Measurements from ENCODE around the gene LRIF1.
"Not testable (repeated sequence)": the region's sequence is repeated elsewhere in the genome, so short reads cannot be mapped to it uniquely, and the experiment has no call there.

The LRIF1 gene, protein sequence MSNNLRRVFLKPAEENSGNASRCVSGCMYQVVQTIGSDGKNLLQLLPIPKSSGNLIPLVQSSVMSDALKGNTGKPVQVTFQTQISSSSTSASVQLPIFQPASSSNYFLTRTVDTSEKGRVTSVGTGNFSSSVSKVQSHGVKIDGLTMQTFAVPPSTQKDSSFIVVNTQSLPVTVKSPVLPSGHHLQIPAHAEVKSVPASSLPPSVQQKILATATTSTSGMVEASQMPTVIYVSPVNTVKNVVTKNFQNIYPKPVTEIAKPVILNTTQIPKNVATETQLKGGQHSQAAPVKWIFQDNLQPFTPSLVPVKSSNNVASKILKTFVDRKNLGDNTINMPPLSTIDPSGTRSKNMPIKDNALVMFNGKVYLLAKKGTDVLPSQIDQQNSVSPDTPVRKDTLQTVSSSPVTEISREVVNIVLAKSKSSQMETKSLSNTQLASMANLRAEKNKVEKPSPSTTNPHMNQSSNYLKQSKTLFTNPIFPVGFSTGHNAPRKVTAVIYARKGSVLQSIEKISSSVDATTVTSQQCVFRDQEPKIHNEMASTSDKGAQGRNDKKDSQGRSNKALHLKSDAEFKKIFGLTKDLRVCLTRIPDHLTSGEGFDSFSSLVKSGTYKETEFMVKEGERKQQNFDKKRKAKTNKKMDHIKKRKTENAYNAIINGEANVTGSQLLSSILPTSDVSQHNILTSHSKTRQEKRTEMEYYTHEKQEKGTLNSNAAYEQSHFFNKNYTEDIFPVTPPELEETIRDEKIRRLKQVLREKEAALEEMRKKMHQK
- long read RNA-seq, transcript LRIF1-202 (3 exons, 1,796 nt) = major isoform, 66 of 145 reads
- long read RNA-seq, transcript LRIF1-201 (4 exons, 3,475 nt) = minor isoform, 28 of 145 reads
- long read RNA-seq, partial matches to known transcripts = 24 of 145 reads
- long read RNA-seq, other reads (novel, unspliced or antisense) = 27 of 145 reads

DNA sequence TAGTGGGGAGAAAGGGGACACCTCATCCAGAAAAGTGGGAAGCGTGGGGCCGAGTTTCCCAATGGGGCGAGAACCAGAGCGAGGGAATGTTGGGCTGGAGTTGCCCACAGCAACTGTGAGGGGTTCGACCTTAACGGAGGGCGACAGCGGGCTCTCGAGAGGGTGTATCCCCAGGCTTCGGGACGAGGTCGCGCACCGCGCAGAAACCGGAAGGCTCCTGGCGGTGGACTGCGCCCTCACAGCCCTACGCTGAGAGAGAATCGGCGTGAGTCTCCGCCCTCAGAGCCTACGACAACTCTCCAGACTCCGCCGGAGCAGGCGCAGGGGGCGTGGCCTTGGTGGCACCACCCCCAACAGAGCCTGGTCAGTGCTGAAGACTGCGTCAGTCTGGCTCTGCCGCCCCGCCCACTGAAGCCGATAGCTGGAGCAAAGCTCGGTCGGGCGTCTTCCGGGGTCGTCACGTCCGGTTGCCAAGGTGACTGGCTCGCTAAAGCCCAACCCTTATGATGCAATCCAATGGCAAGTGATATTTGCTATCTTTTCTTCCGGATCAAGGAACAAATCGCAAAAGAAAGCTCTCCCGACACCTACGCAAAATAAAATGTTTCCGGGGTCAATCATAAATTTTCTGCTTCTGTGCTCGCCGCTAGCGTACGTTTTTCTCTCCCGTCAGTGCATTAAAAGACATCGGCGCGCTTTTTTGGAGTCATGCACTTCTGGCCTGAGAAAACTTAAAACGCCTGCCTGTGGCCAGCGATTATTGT, at the start of gene LRIF1:
TSS of gene LRIF1 (minus strand) at position 232 of the 764 bp plus-strand sequence. CDS start 234 bp downstream, outside the sequence.
- Histone ChIP-seq H3K27ac (replicated peaks) (peak within 1 kb of the TSS; percentile 96), H3K27me3 (ENCODE audit: insufficient read depth, poor library complexity, severe bottlenecking) (no peaks in the 10 kb centered on the region), H3K4me3 (replicated peaks; ENCODE audit: insufficient read depth, low read length) (peak within 1 kb of the TSS; percentile 68)
- peak; percentile 100 for DNase-seq (ENCODE audit: low read depth in 1 of 2, low spot score in 1 of 2)
- TF ChIP-seq POLR2AphosphoS5 (IDR thresholded peaks at IDR 0.05; ENCODE audit: low read depth) (peak; percentile 98), GABPA (IDR thresholded peaks at IDR 0.05; ENCODE audit: low read depth) (peak; percentile 98)
- TF ChIP-seq, protein P1, sequence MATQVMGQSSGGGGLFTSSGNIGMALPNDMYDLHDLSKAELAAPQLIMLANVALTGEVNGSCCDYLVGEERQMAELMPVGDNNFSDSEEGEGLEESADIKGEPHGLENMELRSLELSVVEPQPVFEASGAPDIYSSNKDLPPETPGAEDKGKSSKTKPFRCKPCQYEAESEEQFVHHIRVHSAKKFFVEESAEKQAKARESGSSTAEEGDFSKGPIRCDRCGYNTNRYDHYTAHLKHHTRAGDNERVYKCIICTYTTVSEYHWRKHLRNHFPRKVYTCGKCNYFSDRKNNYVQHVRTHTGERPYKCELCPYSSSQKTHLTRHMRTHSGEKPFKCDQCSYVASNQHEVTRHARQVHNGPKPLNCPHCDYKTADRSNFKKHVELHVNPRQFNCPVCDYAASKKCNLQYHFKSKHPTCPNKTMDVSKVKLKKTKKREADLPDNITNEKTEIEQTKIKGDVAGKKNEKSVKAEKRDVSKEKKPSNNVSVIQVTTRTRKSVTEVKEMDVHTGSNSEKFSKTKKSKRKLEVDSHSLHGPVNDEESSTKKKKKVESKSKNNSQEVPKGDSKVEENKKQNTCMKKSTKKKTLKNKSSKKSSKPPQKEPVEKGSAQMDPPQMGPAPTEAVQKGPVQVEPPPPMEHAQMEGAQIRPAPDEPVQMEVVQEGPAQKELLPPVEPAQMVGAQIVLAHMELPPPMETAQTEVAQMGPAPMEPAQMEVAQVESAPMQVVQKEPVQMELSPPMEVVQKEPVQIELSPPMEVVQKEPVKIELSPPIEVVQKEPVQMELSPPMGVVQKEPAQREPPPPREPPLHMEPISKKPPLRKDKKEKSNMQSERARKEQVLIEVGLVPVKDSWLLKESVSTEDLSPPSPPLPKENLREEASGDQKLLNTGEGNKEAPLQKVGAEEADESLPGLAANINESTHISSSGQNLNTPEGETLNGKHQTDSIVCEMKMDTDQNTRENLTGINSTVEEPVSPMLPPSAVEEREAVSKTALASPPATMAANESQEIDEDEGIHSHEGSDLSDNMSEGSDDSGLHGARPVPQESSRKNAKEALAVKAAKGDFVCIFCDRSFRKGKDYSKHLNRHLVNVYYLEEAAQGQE (IDR thresholded peaks at IDR 0.05; ENCODE audit: insufficient replicate concordance, low read depth) = peak; percentile 76
- TF ChIP-seq, protein P2, sequence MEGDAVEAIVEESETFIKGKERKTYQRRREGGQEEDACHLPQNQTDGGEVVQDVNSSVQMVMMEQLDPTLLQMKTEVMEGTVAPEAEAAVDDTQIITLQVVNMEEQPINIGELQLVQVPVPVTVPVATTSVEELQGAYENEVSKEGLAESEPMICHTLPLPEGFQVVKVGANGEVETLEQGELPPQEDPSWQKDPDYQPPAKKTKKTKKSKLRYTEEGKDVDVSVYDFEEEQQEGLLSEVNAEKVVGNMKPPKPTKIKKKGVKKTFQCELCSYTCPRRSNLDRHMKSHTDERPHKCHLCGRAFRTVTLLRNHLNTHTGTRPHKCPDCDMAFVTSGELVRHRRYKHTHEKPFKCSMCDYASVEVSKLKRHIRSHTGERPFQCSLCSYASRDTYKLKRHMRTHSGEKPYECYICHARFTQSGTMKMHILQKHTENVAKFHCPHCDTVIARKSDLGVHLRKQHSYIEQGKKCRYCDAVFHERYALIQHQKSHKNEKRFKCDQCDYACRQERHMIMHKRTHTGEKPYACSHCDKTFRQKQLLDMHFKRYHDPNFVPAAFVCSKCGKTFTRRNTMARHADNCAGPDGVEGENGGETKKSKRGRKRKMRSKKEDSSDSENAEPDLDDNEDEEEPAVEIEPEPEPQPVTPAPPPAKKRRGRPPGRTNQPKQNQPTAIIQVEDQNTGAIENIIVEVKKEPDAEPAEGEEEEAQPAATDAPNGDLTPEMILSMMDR (IDR thresholded peaks at IDR 0.05; ENCODE audit: insufficient read depth, low read length) = no peak

DNA sequence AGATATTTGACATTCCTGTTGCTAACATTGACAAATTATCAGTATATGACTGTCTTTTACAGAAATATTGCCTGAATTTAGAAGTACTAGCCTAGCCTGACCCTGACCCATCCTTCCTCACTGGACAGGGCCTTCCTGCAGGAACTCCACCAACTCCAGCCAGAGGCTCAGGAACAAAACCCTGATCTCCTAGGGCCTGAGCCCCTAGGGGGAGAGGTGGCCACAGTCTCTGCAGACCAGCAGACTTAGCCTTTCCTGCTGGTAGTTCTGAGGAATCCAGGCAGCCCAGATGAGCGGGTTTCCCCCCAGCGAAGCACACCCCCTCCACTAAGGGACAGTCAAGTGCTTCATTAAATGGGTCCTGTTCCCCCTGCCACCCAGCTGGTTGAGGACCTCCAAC, 44.3 kb upstream of the LRIF1 start:
- DNase-seq (ENCODE audit: low read depth in 1 of 2, low spot score in 1 of 2) = no peak
- TF ChIP-seq, protein P2 (IDR thresholded peaks at IDR 0.05; ENCODE audit: insufficient read depth, low read length) = no peak
- no peak for TF ChIP-seq GABPA (IDR thresholded peaks at IDR 0.05; ENCODE audit: low read depth)
- TF ChIP-seq, protein P1 (IDR thresholded peaks at IDR 0.05; ENCODE audit: insufficient replicate concordance, low read depth) = no peak
- TF ChIP-seq POLR2AphosphoS5 (IDR thresholded peaks at IDR 0.05; ENCODE audit: low read depth) = no peak
- no peak for TF ChIP-seq SPI1 (IDR thresholded peaks at IDR 0.05; ENCODE audit: borderline replicate concordance, low read depth)
- no peak overlapping the region for H3K27ac ChIP-seq (replicated peaks)
- no peak overlapping the region for H3K4me3 ChIP-seq (replicated peaks; ENCODE audit: insufficient read depth, low read length)
- H3K27me3 ChIP-seq (ENCODE audit: insufficient read depth, poor library complexity, severe bottlenecking) = no peaks in the 10 kb centered on the region

DNA sequence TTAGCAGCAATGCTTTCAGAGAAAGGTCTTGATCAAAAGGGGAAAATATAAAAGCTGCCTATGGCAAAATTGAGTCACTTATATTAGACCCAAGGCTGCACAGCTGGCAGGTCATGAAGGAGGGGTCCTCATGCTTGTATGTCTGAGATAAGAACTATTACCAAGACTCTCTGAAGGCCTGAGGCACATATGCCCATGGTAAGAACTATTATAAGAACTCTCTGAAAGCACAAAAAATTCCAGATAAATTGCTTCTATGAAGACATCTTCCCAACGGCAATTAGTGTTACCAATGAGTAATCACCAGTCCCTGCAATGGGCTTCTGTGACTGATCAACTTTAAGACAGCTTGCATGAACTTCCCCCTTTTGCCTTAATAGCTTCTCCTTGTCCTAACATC, 42.8 kb upstream of the LRIF1 start:
- H3K27me3 ChIP-seq (ENCODE audit: insufficient read depth, poor library complexity, severe bottlenecking) = no peaks in the 10 kb centered on the region
- no peak overlapping the region for H3K27ac ChIP-seq (replicated peaks)
- DNase-seq (ENCODE audit: low read depth in 1 of 2, low spot score in 1 of 2) = no peak
- H3K4me3 ChIP-seq (replicated peaks; ENCODE audit: insufficient read depth, low read length) = no peak overlapping the region
- TF ChIP-seq, protein P2 (IDR thresholded peaks at IDR 0.05; ENCODE audit: insufficient read depth, low read length) = no peak
- TF ChIP-seq SPI1 (IDR thresholded peaks at IDR 0.05; ENCODE audit: borderline replicate concordance, low read depth) (no peak), GABPA (IDR thresholded peaks at IDR 0.05; ENCODE audit: low read depth) (no peak), POLR2AphosphoS5 (IDR thresholded peaks at IDR 0.05; ENCODE audit: low read depth) (no peak)
- TF ChIP-seq, protein P1 (IDR thresholded peaks at IDR 0.05; ENCODE audit: insufficient replicate concordance, low read depth) = no peak

DNA sequence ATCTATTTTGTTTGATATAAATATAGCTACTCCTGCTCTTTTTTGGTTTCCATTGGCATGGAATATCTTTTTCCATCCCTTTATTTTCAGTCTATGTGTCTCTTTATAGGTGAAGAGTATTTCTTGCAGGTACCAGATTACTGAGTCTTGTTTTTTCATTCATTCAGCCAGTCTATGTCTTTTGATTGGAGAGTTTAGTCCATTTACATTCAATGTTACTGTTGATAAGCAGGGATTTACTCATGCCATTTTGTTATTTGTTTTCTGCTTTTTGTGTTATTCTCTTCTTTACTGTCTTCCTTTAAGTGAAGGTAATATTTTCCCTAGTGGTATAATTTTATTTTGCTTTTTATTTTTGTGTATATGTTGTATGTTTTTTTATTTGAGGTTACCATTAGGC, 35.9 kb upstream of the LRIF1 start:
- not testable (repeated sequence) for H3K27me3 ChIP-seq (ENCODE audit: insufficient read depth, poor library complexity, severe bottlenecking); H3K27ac ChIP-seq (replicated peaks); DNase-seq (ENCODE audit: low read depth in 1 of 2, low spot score in 1 of 2); H3K4me3 ChIP-seq (replicated peaks; ENCODE audit: insufficient read depth, low read length)
